Effector CD8-positive, alpha-beta T cell (primary cell): ENCODE data around the gene MDFI.

ENCODE experiments used
- DNase-seq: peaks from one replicate; lab custom pipeline; 2025; lab: John Stamatoyannopoulos, UW

MDFI gene

GRCh38 chr6:41634657-41635056 is 3.6 kb upstream of the MDFI start:
- no peak for DNase-seq

GRCh38 chr6:41635365-41635764 is 2.9 kb upstream of the MDFI start:
- no peak for DNase-seq

- DNase-seq: no peak
These were observed 1.5 kb upstream of the MDFI start for GRCh38 chr6:41636833-41637193.

GRCh38 chr6:41637194-41638001 is 870 bp upstream of the MDFI start:
- DNase-seq: no peak

GRCh38 chr6:41638935-41639808 is 904 bp downstream of the MDFI start:
- DNase-seq: no peak

- DNase-seq: no peak
These were observed 1.6 kb downstream of the MDFI start for GRCh38 chr6:41639809-41640371.

GRCh38 chr6:41640426-41640825 is 2.2 kb downstream of the MDFI start:
- DNase-seq: no peak

GRCh38 chr6:41641352-41641925 is 3.2 kb downstream of the MDFI start:
- no peak for DNase-seq

GRCh38 chr6:41642090-41642959 is 4.1 kb downstream of the MDFI start:
- DNase-seq: no peak

- no peak for DNase-seq
These were observed 5.0 kb downstream of the MDFI start for GRCh38 chr6:41642960-41643898.

GRCh38 chr6:41643899-41644269 is 5.6 kb downstream of the MDFI start:
- no peak for DNase-seq

GRCh38 chr6:41644297-41644879 is 6.1 kb downstream of the MDFI start:
- no peak for DNase-seq

GRCh38 chr6:41645007-41645618 is 6.8 kb downstream of the MDFI start:
- no peak for DNase-seq

- DNase-seq: no peak
These were observed 7.9 kb downstream of the MDFI start for GRCh38 chr6:41646026-41646795.

- no peak for DNase-seq
These were observed 8.8 kb downstream of the MDFI start for GRCh38 chr6:41647061-41647511.

GRCh38 chr6:41648070-41648585 is 9.9 kb downstream of the MDFI start:
- DNase-seq: no peak

- no peak for DNase-seq
These were observed 10.7 kb downstream of the MDFI start for GRCh38 chr6:41648921-41649320.

- no peak for DNase-seq
These were observed 11.3 kb downstream of the MDFI start for GRCh38 chr6:41649596-41649995.
